GM04504 (cell line): ENCODE results near the gene PGBD5.

ENCODE experiments used
- DNase-seq: peaks from one replicate; pipeline ENCODE4 v3.0.0-alpha.2; 2012; ENCODE audit warnings: low read depth

PGBD5 gene

DNA sequence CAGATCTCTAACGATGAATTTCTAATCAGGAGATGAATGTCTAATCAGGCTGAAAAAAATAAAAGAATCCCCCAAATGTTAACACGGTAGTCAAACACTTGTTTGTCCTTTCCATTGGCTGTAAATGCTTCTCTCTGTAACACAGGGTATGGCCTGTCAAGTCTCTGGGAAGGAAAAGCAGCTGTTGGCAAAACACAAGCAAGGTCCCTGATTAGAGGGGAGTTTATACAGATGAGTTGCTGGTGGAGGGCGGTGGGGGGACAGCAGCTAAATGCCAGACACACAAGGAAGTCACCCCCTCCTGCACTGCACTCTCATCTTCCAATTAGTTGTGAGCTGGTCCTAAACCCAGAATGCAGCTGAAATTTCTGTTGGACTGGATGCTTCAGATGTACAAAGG is 51.0 kb downstream of the PGBD5 start:
- no peak for DNase-seq

- DNase-seq: no peak
Observed at GRCh38 chr1:230371923-230372703, 54.0 kb downstream of the PGBD5 start.

- no peak for DNase-seq
Observed at GRCh38 chr1:230370109-230370508, 56.0 kb downstream of the PGBD5 start.

DNA sequence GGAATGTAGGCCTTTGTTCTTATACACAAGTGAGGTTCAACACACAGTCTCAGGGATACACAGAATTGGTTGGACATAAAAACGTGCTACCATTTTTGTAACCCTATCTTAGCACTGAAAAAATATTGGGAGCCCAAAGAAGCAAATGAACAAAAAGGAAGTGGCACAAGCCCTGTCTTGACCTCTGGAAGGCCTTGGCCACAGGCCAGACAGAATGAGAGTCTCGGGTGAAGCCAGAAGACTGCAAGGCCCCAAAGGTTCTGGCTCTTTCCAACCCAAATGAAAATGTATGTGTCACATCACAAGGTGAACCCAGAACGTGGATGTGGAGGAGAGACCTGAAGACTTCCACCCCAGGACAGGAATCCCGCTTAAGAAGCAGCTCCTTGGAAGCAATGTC is 57.3 kb downstream of the PGBD5 start:
- no peak for DNase-seq

- DNase-seq: peak; percentile 18
Observed at GRCh38 chr1:230368363-230368762, 57.8 kb downstream of the PGBD5 start.

DNA sequence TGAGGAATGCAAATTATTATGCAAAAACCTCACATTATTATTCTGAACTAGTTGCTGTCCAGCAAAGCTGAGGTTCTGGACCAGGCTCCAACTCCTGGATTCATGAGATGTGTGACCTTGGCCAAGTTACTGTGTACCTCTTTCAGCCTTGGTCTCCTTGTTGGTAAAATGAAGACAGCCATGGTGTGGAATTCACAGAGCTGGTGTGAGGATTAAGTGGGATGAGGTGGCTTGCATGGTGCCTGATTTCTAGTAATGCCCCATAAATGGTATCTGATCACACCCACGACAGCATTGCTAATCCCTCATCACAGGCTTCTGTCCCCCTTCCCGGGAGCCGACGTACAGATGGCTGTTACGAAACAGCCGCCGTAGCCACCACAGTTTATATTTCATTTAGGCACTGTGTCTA is 59.6 kb downstream of the PGBD5 start:
- DNase-seq: no peak

GRCh38 chr1:230365723-230366307 is 60.3 kb downstream of the PGBD5 start:
- no peak for DNase-seq

GRCh38 chr1:230362949-230363348 is 63.2 kb downstream of the PGBD5 start:
- DNase-seq: no peak

GRCh38 chr1:230361941-230362340 is 64.2 kb downstream of the PGBD5 start:
- DNase-seq: no peak

DNA sequence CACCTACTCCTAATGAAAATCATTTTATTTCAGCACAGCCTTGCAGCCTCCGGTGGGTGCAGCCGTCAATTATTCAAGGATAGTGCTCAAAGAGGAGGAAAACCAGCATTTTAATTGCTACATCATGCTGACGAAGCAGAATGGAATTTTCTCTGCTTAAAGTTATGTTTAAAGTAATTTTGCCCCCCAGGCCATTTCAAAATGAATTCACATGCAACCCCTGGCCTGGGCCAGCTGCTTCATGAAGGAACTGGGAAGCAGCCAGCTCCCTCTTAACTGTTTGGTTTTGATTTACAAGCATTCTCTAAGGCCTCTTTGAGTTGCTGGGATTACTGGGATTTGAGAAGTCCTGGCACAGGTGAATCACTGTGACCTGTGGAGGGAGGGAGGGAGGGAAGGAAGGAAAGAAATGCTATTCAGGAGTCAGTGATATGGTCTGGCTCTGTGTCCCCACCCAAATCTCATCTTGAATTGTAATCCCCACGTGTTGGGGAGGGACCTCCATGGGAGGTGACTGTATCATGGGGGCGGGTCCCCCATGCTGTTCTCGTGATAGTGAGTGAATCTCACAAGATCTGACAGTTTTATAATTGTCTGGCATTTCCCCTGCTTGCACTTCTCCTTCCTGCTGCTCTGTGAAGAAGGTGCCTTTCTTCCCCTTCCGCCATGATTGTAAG is 66.0 kb downstream of the PGBD5 start:
- peak; percentile 51 for DNase-seq

DNA sequence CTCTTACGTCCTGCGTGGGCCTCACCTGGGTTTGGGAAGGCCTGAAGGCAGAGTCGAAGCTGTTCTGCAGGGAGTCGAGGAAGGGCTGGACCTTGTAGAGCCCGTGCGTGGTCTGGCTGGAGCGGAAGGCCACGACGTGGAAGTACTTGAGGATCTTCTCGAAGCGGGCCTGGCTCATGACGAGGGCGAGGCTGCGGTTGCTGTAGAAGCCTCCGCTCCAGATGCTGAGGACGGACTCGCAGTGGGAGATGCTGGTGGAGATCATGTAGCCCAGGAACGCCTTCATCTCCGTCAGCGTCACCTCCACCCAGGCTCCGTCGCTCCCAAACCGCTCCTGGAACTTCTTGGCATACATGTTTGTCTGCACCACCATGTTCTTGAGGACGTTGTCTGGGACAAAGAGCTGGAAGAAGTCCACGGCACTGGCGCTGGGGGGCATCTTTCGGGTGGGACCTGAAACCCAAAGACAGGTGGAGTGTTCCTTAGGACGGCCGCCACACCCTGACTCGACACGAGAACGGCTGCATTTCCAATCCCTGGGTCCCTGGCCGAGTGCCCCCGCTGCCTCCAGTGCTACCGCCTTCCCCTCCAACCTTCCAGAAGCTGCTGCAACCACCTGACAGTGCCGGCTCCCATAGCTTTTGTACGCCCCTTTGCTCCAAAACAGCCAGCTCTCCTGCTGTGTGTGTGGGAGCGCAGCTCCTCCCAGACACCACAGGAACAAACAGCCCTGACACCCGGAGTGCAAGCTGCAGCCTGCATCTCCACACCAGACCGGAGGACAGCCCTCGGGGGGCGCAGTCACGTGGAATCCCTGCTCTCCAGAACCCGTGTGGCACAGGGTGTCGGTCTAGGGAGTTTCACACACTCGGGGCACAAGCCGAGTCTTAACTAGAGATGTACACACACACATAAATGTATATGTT is 69.0 kb downstream of the PGBD5 start:
- no peak for DNase-seq

DNA sequence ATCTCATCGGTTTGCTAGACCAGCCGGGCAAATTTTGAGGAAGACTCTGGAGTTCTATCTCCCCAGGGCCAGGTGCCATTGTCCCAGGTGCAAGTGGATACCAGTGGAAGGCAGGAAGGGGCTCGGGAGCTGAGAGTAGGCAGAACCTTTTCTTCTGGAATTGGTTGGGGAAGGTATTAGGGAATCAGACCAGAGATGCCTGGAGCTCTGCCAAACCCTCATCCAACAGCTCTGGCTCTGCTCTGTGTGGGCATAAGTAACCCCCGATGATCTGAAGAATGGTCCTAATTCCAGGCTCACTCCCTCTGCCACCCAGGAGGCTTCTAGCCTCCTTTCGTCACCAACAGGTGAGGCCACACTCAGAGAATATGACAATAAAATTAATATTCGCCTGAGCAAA is 69.9 kb downstream of the PGBD5 start:
- DNase-seq: no peak

- no peak for DNase-seq
Observed at GRCh38 chr1:230355594-230355993, 70.5 kb downstream of the PGBD5 start.

DNA sequence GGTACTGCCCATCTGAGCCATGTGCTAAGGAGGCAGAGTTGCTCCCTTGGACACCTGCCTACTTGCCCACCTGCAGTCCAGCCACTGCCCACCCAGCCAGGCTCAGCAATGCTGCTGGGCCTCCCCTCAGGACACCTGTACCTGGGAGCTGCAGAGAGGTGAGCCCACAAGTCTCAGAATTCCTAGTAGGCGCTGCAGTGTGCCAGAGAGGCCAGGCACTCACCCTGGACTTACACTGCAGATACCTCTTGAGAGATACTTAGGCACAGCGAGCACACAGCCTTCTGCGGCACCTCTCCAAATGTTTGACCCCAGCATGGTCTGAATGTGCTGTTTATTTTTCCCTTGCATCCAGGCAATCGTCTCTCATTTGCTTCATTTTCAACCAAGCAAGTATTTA is 71.0 kb downstream of the PGBD5 start:
- no peak for DNase-seq

- DNase-seq: no peak
Observed at GRCh38 chr1:230354005-230354404, 72.1 kb downstream of the PGBD5 start.

DNA sequence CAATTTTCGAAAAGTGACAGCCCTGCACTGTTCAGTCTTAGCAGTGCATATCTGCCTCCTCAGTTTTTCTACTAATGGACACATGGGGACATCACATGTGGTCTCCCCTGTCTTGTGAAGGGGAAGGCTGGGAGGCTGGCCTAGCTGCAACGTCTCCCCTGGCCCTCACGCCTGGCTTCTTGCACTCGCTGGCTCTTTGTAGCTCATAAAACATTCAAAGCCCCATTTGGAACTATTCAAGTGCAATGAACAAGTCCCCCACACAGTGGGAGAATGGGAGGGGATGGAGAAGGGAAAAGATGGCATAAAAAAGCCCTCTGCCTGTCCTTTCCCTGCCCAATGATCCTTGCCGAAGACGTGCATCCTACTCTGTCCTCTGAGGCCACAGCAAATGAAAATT is 73.6 kb downstream of the PGBD5 start:
- no peak for DNase-seq

DNA sequence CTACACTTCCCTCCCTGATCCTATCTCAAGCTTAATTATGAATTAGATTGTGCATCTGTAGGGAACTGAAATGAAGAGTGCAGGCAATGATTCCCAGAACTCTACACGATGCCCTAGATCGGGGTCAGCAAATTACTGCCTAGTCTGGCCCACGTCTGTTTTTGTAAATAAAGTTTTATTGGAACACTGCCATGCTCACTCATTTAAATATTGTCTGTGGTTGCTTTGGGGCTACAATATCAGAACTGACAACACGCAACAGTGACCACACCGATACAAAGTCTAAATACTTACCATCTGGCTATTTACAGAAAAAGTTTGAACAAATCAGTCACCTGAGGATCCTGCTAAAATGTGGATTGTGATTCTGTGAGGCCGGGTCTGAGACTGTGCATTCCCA is 74.1 kb downstream of the PGBD5 start:
- DNase-seq: no peak

DNA sequence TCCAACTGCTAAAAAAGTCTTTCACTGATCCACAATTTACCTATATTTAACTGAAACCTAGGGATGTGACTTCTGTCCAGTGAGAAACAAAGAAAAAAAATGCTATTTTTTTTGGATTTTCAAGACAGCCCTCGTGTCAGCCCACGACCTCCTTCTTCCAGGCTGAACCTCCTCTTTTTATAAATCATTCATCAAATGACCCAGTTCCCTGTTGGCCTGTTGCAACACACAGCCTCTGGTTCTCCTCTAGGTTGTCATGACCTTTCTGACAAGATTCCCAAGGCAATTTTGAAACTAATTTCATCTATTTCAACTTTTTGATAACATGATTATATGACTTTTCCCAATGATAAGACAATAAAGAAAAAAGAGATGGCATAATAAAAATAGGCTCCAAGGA is 74.6 kb downstream of the PGBD5 start:
- no peak for DNase-seq

- DNase-seq: peak; percentile 27
Observed at GRCh38 chr1:230350208-230350921, 75.8 kb downstream of the PGBD5 start.

DNA sequence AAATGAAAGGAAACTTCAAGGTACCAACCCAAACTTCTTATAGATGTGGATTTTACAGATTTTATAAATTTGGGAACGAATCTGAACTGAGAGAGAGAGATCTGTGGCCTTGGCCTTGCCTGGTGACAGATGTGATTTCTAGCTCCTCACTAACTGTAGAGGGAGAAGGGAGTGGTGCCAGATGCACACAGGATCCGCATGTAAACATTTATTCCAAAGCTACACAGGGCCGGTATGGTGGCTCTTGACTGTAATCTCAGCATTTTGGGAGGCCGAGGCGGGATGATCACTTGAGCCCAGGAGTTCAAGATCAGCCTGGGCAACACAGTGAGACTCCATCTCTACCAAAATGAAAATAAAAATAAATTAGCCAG is 77.1 kb downstream of the PGBD5 start:
- DNase-seq: no peak

- no peak for DNase-seq
Observed at GRCh38 chr1:230348386-230349019, 77.6 kb downstream of the PGBD5 start.
